CD4-positive, alpha-beta T cell treated with Interleukin-12 subunit alpha and Interleukin-12 subunit beta, for 1 hour (primary cell): ENCODE measurements around the gene SYVN1.
"Not testable (repeated sequence)": the region's sequence is repeated elsewhere in the genome, so short reads cannot be mapped to it uniquely, and the experiment has no call there.

ENCODE experiments used
- DNase-seq: peaks from one replicate; pipeline ENCODE4 v3.0.0-alpha.2; 2020

SYVN1 gene

DNA sequence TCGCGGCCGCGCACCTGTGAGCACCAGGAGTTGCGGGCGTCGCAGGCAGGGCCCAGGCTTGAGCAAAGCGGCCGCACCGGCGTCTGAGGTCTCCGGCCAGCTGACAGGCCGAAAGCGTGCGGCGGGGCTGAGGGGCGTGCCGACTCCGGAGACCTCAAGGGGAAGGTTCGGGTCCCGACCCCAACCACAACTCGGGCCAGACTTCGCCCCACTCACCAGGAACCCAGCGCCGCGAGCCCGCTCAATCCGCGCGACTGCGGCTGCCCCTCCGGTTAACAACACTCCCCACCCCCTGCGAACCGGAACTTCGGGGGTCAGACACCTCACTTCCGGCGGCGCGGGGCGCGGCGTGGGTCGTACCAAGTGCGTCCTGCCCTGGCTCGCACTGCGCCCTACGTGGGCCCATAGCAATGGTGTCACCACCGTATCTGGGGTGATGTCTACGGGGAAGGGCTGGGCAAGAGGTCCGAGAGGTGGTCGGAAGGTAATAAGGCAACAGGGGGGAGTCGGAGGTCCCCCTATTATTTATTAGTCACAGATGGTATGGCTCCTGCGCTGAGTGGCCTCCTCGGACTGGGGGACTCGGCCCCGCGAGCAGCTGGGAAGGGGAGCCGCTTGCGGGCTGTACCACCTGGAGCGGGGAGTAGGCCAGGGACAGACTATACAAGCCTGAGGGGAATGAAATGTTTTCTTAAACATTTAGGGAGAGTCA lies at the start of gene SYVN1:
TSS of gene SYVN1 (minus strand) at position 280 of the 712 bp plus-strand sequence. CDS start 918 bp downstream, outside the sequence.
- DNase-seq: peak; percentile 92

DNA sequence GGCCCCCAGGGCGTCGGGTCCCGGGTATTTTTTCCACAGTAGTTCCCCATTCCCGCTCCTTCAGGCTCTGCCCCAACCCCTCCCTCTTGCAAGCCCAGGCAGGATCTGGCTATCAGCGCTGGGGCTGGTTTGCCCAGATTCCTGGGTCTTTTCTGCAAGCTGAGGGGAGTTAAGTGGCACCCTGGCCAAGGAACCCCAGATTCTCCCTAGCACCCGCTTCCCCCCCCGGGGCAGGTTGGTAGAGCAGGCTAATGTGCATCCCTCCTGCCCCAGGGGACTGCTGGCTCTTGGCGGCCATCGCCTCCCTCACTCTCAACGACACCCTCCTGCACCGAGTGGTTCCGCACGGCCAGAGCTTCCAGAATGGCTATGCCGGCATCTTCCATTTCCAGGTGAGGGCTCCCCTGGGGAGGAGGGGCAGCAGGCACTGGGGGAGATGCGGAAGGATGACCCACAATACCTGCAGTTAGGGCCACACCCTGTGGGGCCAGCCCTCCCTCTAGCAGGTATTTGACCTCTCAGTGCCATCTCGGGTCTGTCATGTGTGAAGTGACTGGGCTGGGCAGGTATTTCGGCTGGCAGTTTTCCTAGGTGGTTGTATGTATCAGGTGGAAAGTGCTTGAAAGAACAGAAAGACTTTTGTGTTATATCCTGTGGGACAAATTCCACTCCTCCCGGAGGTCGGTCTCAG lies 49.0 kb upstream of the SYVN1 start:
- DNase-seq: no peak

DNA sequence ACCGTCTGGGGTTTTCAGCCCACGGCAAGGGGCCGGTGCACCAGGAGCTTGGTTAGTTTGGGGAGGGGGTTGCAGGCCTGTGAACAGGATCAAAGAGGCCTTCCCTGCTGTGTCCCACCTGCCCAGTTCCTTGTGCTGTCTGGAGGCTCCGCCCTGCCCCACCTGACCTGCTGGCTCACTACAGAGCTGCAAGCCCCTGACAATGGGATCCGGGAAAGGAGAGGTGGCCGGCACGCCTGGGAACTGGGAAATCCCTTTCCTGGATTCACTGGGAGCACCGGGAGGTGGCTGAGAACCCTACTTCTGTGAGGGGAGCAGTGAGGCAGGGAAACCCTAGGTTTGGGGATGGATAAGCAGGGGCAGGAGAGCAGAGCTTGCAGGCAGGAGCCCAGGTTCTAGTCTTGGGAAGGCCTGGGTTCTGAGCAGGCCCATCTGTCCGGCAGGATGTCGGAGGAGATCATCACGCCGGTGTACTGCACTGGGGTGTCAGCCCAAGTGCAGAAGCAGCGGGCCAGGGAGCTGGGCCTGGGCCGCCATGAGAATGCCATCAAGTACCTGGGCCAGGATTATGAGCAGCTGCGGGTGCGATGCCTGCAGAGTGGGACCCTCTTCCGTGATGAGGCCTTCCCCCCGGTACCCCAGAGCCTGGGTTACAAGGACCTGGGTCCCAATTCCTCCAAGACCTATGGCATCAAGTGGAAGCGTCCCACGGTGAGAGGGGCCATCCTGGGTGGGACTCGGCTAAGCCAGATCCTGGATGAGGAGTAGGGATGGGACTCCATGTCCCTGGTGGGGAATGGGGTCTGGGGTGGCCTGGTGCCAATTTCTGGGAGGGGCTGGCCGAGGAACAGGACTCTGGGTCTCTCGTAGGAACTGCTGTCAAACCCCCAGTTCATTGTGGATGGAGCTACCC lies 48.2 kb upstream of the SYVN1 start:
- DNase-seq: no peak

DNA sequence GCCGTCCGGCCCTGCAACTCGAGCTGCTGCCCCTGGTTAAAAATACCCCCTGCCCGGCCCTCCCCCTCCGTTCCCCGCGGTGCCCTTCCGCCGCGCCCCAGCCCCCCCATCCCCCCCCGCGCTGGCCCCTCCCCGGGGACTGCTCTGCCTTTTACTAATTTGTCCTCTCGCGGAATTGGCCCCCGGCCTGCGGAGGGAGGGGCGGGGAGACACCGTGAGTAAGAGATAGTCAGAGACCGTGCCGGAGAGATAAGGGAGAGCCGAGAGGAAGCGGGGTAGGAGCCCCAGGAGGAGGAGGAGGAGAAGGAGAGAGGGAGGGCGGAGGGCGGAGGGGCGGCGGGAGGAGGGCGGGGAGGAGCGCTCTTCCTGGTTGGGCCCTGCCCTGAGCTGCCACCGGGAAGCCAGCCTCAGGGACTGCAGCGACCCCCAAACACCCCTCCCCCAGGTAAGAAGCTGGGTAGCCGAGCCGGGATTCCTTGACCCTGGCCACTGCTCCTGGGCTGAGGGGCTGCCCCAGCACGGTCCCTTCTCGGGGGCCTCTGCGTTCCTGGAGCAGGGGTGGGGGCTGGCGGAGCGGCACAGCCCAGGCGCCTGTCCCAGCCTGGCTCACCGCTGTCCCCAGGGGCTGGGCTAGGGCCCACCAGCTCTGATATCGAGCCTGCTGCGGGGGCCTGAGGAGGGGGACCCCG lies 47.4 kb upstream of the SYVN1 start, which contains the start of gene CAPN1:
TSS of gene CAPN1 (plus strand) at position 360 of the 689 bp plus-strand sequence. CDS start 774 bp downstream, outside the sequence.
- DNase-seq: peak; percentile 79

- peak; percentile 61 for DNase-seq
Observed at GRCh38 chr11:65180877-65181568, 46.7 kb upstream of the SYVN1 start.

GRCh38 chr11:65174571-65175010 lies 40.3 kb upstream of the SYVN1 start:
- DNase-seq: not testable (repeated sequence)

GRCh38 chr11:65172600-65172999 lies 38.3 kb upstream of the SYVN1 start:
- DNase-seq: no peak

GRCh38 chr11:65170058-65170534 lies 35.8 kb upstream of the SYVN1 start, which contains the start of gene SPDYC:
Gene SPDYC (plus strand): TSS chr11:65170233. CDS start chr11:65171358, 1,125 bp downstream.
- no peak for DNase-seq

DNA sequence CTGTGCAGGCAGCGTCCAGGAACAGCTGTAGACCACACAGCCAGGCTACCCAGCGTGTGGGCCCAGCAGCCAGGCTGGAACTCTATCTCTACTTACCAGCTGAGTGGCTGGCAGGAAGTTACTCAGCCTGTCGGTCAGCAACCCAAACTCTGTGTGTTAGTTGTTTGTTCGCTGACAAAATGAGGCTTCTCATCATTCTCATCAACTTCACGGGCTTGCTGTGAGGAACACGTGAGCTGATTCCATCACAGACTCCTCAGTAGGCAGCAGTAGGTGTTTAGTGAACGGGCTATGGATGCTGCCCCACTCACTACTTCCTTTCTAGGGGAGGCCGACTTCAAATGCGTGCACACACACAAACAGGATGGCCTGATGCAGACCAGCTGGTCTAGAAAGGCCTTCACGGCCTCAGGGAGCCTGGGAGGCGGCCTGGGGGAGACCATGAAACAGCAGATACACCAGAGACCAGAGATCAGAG lies 34.9 kb upstream of the SYVN1 start:
- DNase-seq: no peak

DNA sequence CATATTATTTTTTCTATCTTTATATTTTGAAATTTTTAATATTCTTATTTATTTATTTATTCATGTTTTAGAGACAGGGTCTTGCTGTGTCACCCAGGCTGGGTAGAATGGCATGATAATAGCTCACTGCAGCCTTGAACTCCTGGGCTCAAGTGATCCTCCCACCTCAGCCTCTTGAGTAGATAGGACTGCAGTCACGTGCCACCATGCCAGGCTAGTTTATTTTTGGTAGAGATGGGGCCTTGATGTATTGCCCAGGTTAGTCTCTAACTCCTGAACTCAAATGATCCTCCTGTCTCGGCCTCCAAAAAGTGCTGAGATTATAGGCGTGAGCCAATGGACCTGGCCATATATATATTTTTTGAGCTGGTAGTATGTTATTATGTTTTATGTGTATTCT lies 33.3 kb upstream of the SYVN1 start:
- no peak for DNase-seq

DNA sequence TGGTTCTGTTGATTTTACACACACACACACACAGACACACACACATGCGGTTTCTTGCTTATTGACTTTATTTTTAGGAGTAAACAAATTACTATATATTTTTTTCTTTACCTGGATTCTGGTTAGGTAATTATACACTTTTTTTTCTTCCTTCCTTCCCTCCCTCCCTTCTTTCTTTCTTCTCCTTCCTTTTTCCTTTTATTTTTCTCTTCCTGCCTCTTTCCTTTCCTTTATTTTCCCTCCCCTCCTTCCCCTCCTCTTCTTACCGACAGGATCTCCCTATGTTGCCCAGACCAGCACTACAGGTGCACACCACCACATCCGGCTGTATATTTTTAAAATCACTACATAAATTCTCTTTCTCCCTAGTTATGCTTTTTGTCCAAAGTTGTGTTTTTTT lies 32.6 kb upstream of the SYVN1 start:
- DNase-seq: no peak

DNA sequence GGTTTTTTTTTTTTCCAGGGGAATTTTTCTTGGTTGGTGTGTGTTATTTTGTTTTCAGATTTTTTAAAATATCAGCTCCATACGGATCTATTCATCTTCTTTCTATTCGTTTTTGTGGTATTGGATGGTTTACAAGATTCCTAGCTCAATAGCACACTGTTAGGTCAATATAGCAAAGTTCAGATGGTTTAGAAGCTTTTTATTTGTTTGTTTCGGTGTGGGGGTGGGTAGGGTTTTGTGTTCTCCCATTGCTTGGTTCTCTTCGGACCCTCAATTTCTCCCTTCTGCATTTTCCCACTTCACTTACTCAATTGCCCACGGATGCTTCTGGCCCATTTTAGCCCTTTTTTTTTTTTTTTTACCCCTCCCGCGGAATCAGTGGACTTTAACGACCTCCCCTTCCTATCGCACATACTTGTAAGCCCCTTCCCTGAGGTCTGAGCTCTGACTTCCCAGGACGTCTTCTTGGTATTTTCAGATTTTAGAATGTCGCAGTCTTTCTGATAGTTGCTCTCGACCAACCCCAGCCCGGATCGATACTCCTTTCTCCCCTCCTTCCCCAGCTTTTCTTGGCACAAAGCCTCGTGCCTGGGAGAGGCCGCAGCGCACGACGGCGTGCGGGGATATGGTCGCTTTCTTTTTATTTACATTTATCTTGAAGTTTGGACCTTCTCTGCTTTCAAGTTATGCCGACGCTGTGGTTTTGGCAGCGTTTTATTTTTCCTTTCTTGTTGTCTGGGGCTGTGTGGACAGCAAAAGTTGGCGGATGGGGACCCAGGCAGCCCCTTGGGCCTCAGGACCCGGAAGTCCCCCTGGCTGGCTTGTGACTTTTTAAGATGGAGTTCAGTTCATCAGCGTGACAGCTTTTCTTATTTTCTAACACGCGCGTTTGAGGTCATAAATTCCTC lies 31.3 kb upstream of the SYVN1 start:
- no peak for DNase-seq

DNA sequence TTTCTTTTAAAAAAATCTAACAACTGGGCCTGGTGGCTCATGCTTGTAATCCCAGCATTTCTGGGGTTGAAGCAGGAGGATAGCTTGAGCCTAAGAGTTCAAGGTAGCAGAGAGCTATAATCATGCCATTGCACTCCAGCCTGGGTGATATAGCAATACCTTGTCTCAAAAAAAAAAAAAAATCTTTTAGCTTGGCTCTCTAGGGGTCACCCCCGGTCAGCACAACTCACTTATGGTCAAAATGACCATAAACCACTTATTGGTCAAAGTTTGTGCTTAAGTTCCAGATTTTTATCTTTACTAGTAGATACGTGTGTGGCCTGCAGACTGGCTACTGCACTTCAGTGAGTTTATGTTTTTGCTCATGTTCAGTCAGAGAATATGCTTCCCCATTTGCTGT lies 29.4 kb upstream of the SYVN1 start:
- DNase-seq: no peak

- no peak for DNase-seq
Observed at GRCh38 chr11:65160643-65161042, 26.3 kb upstream of the SYVN1 start.

- DNase-seq: no peak
Observed at GRCh38 chr11:65159012-65159411, 24.7 kb upstream of the SYVN1 start.

- DNase-seq: no peak
Observed at GRCh38 chr11:65157336-65157735, 23.0 kb upstream of the SYVN1 start.

- DNase-seq: no peak
Observed at GRCh38 chr11:65156926-65157325, 22.6 kb upstream of the SYVN1 start.

DNA sequence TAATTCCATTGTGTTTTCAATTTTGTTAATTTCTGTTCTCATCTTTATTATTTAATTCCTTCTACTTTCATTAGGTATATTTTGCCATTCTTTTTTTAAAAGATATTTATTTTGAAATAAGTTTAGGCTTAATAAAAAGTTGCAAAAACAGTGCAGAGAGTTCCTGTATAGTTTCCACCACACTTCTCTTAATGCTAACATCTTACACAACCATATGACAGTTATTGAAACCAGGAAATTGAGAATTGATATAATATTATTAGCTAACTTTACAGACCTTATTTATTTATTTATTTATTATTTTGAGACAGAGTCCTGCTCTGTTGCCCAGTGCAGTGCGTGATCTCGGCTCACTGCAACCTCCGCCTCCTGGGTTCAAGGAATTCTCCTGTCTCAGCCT lies 21.9 kb upstream of the SYVN1 start:
- DNase-seq: no peak

GRCh38 chr11:65152122-65152521 lies 17.8 kb upstream of the SYVN1 start:
- no peak for DNase-seq

DNA sequence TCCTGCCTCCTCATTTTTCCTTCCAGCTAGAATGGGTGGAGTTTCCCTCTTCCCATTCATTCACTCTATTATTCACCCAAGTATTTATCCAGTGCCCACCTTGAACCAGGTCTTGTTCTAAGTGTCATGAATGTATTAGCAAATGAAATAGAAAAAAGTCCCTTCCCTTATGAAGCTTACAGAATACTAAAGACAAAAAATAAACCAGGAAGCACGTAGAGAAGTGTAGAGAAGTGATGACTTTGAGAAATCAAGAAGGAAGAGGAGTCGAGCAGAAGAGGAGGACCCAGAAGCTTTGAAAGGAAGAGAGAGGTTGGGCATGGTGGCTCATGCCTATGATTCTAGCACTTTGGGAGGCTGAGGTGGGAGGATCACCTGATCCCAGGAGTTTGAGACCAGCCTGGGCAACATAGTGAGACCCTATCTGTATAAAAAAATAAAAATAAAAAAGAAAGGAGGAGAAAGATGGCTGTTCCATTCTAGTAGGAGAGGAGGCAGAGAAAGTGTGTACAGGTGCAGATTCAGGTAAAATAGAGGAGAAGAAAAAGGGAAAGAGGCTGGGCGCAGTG lies 17.1 kb upstream of the SYVN1 start:
- no peak for DNase-seq
